ENCODE results near the gene DCTN3. TPM values are rescaled to one million over a fixed set of nuclear protein-coding genes. Genes with fewer than 3 reads are reported as not detected.
A peak's percentile ranks its signal among the peaks of the same experiment; 100 is the strongest.

The DCTN3 gene
- total RNA-seq, 1 donor from 2014 or later: 79.5 TPM

DNA sequence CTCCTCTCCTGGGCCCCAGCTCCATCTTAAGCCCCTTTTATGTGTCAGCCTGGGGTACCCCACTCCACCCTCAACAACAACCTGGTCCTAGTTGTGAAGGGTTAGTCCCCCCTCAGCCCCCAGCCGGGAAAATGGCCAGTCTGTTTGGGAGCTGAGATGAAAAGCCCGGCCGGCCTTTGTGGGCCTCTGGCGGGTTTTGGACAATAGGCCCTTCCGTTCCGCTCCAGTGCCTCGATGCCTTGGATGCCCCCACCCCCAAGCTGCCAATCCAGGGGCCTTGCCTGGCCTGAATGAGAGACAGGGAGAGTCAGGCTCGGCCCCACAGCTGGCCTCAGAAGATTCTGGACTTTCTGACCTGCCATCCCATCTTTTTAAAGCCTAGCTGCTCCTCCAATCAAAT lies 39.9 kb downstream of the DCTN3 start:
- Mint-ChIP-seq H3K9me3 (ENCODE audit: low read depth) (no peaks in the 10 kb centered on the region), H3K4me3 (ENCODE audit: unreplicated experiment) (no peak overlapping the region), H3K4me1 (ENCODE audit: low read depth) (peaks cover 7% of the 10 kb centered on the region), H3K27me3 (ENCODE audit: low read depth) (peaks cover 55% of the 10 kb centered on the region), H3K36me3 (ENCODE audit: low read depth) (no peaks in the 10 kb centered on the region), H3K27ac (ENCODE audit: unreplicated experiment) (no peak overlapping the region)
- TF ChIP-seq, protein P1, sequence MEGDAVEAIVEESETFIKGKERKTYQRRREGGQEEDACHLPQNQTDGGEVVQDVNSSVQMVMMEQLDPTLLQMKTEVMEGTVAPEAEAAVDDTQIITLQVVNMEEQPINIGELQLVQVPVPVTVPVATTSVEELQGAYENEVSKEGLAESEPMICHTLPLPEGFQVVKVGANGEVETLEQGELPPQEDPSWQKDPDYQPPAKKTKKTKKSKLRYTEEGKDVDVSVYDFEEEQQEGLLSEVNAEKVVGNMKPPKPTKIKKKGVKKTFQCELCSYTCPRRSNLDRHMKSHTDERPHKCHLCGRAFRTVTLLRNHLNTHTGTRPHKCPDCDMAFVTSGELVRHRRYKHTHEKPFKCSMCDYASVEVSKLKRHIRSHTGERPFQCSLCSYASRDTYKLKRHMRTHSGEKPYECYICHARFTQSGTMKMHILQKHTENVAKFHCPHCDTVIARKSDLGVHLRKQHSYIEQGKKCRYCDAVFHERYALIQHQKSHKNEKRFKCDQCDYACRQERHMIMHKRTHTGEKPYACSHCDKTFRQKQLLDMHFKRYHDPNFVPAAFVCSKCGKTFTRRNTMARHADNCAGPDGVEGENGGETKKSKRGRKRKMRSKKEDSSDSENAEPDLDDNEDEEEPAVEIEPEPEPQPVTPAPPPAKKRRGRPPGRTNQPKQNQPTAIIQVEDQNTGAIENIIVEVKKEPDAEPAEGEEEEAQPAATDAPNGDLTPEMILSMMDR (IDR thresholded peaks at IDR 0.05): no peak
- DNase-seq (ENCODE audit: low spot score): peak; percentile 78

DNA sequence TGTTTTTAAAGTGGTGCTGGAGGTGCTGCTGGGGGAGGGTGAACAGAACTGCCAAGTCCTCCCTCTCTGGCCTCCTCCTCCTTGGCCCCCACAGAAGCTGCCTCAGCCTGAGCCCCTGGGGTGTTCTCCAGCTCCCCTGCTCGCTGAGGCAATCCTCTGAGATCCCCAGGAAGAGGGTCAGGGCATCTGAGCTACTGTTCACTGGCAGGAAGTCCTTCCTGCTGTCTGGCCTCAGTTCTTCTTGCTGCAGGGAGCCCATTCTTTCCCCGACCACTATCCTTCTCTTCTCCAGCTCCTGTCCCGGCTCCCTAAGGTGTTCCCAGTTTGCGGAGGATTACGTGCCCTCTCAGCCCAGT lies 40.5 kb downstream of the DCTN3 start:
- Mint-ChIP-seq H3K4me3 (ENCODE audit: unreplicated experiment) (no peak overlapping the region), H3K9me3 (ENCODE audit: low read depth) (no peaks in the 10 kb centered on the region), H3K27ac (ENCODE audit: unreplicated experiment) (no peak overlapping the region), H3K4me1 (ENCODE audit: low read depth) (peaks cover 7% of the 10 kb centered on the region), H3K27me3 (ENCODE audit: low read depth) (peaks cover 49% of the 10 kb centered on the region), H3K36me3 (ENCODE audit: low read depth) (no peaks in the 10 kb centered on the region)
- no peak for DNase-seq (ENCODE audit: low spot score)
- TF ChIP-seq, protein P1 (IDR thresholded peaks at IDR 0.05): no peak

DNA sequence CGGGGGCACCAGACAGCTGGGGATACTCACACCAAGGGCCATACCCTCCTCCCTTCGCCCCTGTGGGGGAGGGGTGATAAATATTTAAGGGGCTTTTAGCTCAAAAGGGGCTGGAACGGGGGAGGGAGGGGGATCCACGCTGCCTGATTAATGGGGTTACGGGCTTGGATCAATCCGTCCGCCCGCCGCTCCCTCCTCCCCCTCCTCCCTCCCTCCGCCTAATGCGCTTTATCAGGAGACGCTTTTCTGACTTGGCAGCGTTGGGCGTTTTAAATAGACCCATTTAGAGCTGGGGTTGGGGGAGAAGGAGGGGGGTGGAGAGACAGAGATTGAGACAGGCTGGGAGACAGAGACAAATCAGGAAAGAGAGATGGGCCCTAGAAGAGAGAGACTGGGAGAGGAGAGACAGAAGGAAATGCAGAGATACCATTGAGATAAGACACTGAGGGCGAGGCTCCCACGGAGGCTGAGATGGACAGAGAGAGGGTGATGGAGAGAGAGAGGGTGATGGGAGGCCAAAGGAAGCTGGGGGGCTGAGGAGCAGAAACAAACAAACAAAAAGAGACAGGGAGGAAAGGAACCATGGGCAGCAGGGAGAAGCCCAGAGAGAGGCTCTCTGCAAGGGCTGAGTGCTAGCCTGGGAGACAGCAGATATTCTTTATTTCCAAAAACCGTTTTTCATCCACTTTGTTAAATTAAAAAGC lies 41.0 kb downstream of the DCTN3 start:
- Mint-ChIP-seq H3K4me3 (ENCODE audit: unreplicated experiment) (no peak overlapping the region), H3K9me3 (ENCODE audit: low read depth) (no peaks in the 10 kb centered on the region)
- no peak for DNase-seq (ENCODE audit: low spot score)

DNA sequence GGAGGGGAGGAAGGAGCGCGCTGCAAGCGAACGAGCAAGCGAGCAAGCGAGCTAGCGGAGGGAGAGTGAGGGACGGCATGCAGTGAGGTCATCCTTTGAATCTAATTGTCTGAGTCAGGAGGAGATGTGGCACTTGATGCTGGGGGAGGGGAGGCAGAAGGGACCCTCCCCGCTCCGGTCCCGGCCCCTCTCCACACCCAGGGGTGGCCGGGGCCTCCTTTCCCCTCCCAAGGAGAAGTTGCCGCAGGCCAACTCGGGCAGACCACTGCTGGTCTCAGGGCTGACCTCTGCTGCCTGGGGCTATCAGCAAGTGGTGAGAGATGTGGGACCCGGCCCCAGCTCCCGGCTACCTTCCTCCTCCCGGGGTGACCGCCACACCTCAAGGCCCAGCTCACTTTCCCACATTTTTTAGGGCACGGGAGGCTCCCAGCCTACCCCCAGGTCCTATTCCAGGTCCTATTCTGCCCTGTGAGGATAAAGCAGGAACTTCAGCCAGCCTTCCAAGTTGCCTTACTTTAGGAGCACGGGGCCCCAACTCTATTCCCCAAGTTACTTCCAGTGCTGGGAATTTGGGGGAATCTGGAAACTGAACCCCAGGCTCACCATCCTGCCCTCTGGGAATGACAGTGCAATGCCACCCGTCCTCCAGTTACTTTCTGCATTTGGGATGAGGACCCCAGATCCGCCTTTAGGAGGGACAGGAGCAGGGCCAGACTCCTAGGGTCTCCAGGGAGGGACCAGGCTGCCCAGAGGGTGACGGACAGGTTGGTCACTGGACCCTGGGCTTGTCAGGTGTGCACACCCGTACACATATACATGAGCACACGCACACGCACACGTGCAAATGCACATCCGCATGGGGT lies 41.8 kb downstream of the DCTN3 start:
- Mint-ChIP-seq H3K9me3 (ENCODE audit: low read depth) (no peaks in the 10 kb centered on the region), H3K36me3 (ENCODE audit: low read depth) (no peaks in the 10 kb centered on the region), H3K27ac (ENCODE audit: unreplicated experiment) (no peak overlapping the region), H3K4me1 (ENCODE audit: low read depth) (peaks cover 7% of the 10 kb centered on the region), H3K4me3 (ENCODE audit: unreplicated experiment) (no peak overlapping the region), H3K27me3 (ENCODE audit: low read depth) (peaks cover 42% of the 10 kb centered on the region)
- no peak for DNase-seq (ENCODE audit: low spot score)
- TF ChIP-seq, protein P1 (IDR thresholded peaks at IDR 0.05): no peak

More for the DNA sequence above, 41.0 kb downstream of the DCTN3 start:
- Mint-ChIP-seq H3K36me3 (ENCODE audit: low read depth) (no peaks in the 10 kb centered on the region), H3K4me1 (ENCODE audit: low read depth) (peaks cover 7% of the 10 kb centered on the region), H3K27ac (ENCODE audit: unreplicated experiment) (no peak overlapping the region), H3K27me3 (ENCODE audit: low read depth) (peaks cover 45% of the 10 kb centered on the region)
- TF ChIP-seq, protein P1 (IDR thresholded peaks at IDR 0.05): no peak

- TF ChIP-seq, protein P1 (IDR thresholded peaks at IDR 0.05): no peak
- H3K4me3 Mint-ChIP-seq (ENCODE audit: unreplicated experiment): peak overlapping the region; percentile 66
- peaks cover 7% of the 10 kb centered on the region for H3K4me1 Mint-ChIP-seq (ENCODE audit: low read depth)
- no peak overlapping the region for H3K27ac Mint-ChIP-seq (ENCODE audit: unreplicated experiment)
- H3K36me3 Mint-ChIP-seq (ENCODE audit: low read depth): no peaks in the 10 kb centered on the region
- DNase-seq (ENCODE audit: low spot score): no peak
- H3K27me3 Mint-ChIP-seq (ENCODE audit: low read depth): peaks cover 37% of the 10 kb centered on the region
- H3K9me3 Mint-ChIP-seq (ENCODE audit: low read depth): no peaks in the 10 kb centered on the region
Observed at GRCh38 chr9:34577400-34578240, 42.7 kb downstream of the DCTN3 start.

Measured in chondrocyte (in vitro differentiated cells).